A549 treated with Hydrocortisone at 1 μM for 4 hours (cell line): Measurements from ENCODE around the gene CFAP65. TPM values are rescaled to one million over a fixed set of nuclear protein-coding genes. Genes with fewer than 3 reads are reported as not detected.

Experiments used
- total RNA-seq: library from RNA; stranded (reverse); fragments of 200-300 nt; extraction: Qiagen RNA extraction; gene quantifications from 5 replicates; pipeline ENCODE4 v1.2.3, GENCODE V29; 2022

Gene CFAP65, protein sequence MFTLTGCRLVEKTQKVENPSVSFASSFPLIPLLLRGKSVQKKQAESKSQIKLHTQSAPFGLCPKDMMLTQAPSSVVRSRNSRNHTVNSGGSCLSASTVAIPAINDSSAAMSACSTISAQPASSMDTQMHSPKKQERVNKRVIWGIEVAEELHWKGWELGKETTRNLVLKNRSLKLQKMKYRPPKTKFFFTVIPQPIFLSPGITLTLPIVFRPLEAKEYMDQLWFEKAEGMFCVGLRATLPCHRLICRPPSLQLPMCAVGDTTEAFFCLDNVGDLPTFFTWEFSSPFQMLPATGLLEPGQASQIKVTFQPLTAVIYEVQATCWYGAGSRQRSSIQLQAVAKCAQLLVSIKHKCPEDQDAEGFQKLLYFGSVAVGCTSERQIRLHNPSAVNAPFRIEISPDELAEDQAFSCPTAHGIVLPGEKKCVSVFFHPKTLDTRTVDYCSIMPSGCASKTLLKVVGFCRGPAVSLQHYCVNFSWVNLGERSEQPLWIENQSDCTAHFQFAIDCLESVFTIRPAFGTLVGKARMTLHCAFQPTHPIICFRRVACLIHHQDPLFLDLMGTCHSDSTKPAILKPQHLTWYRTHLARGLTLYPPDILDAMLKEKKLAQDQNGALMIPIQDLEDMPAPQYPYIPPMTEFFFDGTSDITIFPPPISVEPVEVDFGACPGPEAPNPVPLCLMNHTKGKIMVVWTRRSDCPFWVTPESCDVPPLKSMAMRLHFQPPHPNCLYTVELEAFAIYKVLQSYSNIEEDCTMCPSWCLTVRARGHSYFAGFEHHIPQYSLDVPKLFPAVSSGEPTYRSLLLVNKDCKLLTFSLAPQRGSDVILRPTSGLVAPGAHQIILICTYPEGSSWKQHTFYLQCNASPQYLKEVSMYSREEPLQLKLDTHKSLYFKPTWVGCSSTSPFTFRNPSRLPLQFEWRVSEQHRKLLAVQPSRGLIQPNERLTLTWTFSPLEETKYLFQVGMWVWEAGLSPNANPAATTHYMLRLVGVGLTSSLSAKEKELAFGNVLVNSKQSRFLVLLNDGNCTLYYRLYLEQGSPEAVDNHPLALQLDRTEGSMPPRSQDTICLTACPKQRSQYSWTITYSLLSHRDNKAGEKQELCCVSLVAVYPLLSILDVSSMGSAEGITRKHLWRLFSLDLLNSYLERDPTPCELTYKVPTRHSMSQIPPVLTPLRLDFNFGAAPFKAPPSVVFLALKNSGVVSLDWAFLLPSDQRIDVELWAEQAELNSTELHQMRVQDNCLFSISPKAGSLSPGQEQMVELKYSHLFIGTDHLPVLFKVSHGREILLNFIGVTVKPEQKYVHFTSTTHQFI (N-terminal part only)
- 0.07 to 0.29 TPM (median 0.20 TPM) in 5 replicates for total RNA-seq

GRCh38 chr2:219041252-219041651 lies at the start of gene CFAP65:
CFAP65 (minus strand) TSS chr2:219041516; CDS start chr2:219039048, 2,468 bp downstream.

GRCh38 chr2:219060821-219061791 lies 19.8 kb upstream of the CFAP65 start, which contains the start of gene IHH:
IHH (minus strand) TSS chr2:219060921; CDS start chr2:219060467, 454 bp downstream.

DNA sequence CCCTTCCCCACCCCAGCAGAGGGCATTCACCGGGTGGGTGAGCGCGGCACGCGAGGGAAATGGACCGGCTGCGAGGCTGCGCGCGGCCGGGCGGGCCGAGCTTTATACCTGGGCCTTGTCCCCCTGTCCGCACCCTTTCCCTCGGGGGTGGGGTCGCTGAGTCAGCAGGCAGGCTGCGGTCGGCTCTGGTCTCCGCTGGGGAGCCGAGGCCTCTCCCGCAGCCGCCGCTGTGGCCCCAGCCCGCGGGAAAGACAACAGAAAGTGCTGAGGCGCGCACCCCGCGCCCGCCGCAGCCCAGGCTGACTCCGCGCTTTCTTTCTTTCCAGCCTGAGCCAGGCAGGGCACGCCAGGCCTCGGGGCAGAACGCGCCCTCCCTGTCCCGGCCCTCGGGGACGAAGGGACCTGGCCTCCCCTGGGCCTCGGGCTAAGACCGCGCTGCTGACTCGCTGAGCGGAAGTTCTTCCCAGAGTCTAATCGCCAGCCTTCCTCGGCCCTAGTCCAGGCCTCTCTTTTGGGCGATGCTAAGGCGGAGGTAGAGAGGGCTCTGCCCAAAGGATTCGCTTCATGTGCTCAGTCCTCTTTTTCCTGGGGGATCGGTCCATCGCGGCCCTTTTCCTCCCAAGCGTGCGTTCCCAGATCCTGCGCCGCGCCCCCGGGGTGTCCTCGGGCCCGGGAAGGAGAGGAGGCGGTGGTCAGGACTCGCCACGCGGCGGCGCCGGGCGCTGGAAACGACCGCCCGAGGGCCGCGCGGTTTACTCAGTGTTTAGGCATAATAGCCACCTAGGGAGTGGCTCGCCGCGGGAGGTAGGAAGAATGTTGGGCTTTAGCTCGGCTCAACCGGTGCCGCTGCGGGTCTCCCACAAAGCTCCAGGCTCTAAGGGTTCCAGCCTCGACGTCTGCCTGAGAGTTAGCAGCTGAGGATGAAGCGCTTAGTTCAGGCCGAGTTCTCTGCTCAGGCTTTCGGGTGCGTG lies 47.7 kb downstream of the CFAP65 start, which contains the start of gene CRYBA2:
CRYBA2 (minus strand) TSS at position 78 of the 971 bp plus-strand sequence. CDS start 246 bp downstream, outside the sequence.

GRCh38 chr2:218985021-218985324 lies 56.3 kb downstream of the CFAP65 start, which contains the start of gene FEV:
FEV (minus strand) TSS chr2:218985184; CDS start chr2:218985075, 109 bp downstream.

GRCh38 chr2:218959141-218959731 lies 82.1 kb downstream of the CFAP65 start, which contains the start of gene CDK5R2:
CDK5R2 (plus strand) TSS chr2:218959666; CDS start chr2:218959821, 155 bp downstream.

Other genes starting within 250 kb of the CFAP65 start
- gene PRKAG3, start 209.7 kb downstream of the CFAP65 start, total RNA-seq, result not detected in 5 replicates
- 0.14 to 0.40 TPM (median 0.28 TPM) in 5 replicates for gene WNT6, start 181.7 kb downstream of the CFAP65 start, total RNA-seq
- 0.06 to 0.12 TPM (median 0.09 TPM) in 4 of 5 replicates, not detected in the other for gene WNT10A, start 160.7 kb downstream of the CFAP65 start, total RNA-seq
- 4.4 to 6.8 TPM (median 6.5 TPM) in 5 replicates for gene CDK5R2, start 81.8 kb downstream of the CFAP65 start, total RNA-seq
- not detected in 5 replicates for gene FEV, start 56.3 kb downstream of the CFAP65 start, total RNA-seq
- gene CRYBA2, start 48.1 kb downstream of the CFAP65 start, total RNA-seq, result not detected in 5 replicates
- gene IHH, start 19.4 kb upstream of the CFAP65 start, total RNA-seq, result 0.41 to 0.82 TPM (median 0.59 TPM) in 5 replicates
- 15.3 to 21.1 TPM (median 16.6 TPM) in 5 replicates for gene NHEJ1, start 119.3 kb upstream of the CFAP65 start, total RNA-seq
- 0.29 to 0.82 TPM (median 0.65 TPM) in 5 replicates for gene SLC23A3, start 128.5 kb upstream of the CFAP65 start, total RNA-seq
- 42.9 to 47.2 TPM (median 45.1 TPM) in 5 replicates for gene CNPPD1, start 135.4 kb upstream of the CFAP65 start, total RNA-seq
- gene RETREG2, start 136.8 kb upstream of the CFAP65 start, total RNA-seq, result 69.9 to 85.9 TPM (median 81.8 TPM) in 5 replicates
- gene ZFAND2B, start 165.3 kb upstream of the CFAP65 start, total RNA-seq, result 17.3 to 21.3 TPM (median 20.1 TPM) in 5 replicates
- gene ABCB6, start 177.4 kb upstream of the CFAP65 start, total RNA-seq, result 21.9 to 29.4 TPM (median 27.3 TPM) in 5 replicates
- 37.7 to 55.7 TPM (median 44.1 TPM) in 5 replicates for gene ATG9A, start 188.1 kb upstream of the CFAP65 start, total RNA-seq
- 12.0 to 17.8 TPM (median 16.4 TPM) in 5 replicates for gene ANKZF1, start 188.3 kb upstream of the CFAP65 start, total RNA-seq
- 6.2 to 7.6 TPM (median 6.9 TPM) in 5 replicates for gene GLB1L, start 203.9 kb upstream of the CFAP65 start, total RNA-seq
- gene STK16, start 204.0 kb upstream of the CFAP65 start, total RNA-seq, result 28.8 to 33.9 TPM (median 29.3 TPM) in 5 replicates
- 0.15 to 0.33 TPM (median 0.20 TPM) in 5 replicates for gene TUBA4B, start 211.7 kb upstream of the CFAP65 start, total RNA-seq
- gene TUBA4A, start 212.4 kb upstream of the CFAP65 start, total RNA-seq, result 251 to 336 TPM (median 266 TPM) in 5 replicates
- gene DNAJB2, start 237.8 kb upstream of the CFAP65 start, total RNA-seq, result 34.1 to 40.5 TPM (median 37.7 TPM) in 5 replicates